IPS DF 6.9 (cell line): ENCODE data around the gene BCAN.

Source experiments
- DNase-seq: peaks from one replicate; pipeline ENCODE4 v3.0.0-alpha.2; 2013; ENCODE audit warnings: low read depth, low spot score
- H3K27ac ChIP-seq: one replicate; pipeline ENCODE4 v1.5.1; 2013; ENCODE audit warnings: low read length, control low read depth
- H3K27me3 ChIP-seq: 2 replicates; pipeline ENCODE4 v1.6.1; 2013; ENCODE audit warnings: mild to moderate bottlenecking, low read length; ENCODE audit not compliant: control insufficient read depth, insufficient read depth
- H3K36me3 ChIP-seq: 2 replicates; pipeline ENCODE4 v1.6.1; 2013; ENCODE audit warnings: low read length; ENCODE audit not compliant: control insufficient read depth, insufficient read depth
- H3K4me1 ChIP-seq: 2 replicates; pipeline ENCODE4 v1.6.1; 2013; ENCODE audit warnings: low read length; ENCODE audit not compliant: control insufficient read depth, insufficient read depth
- H3K4me3 ChIP-seq: 2 replicates; pipeline ENCODE4 v1.5.1; 2013; ENCODE audit warnings: mild to moderate bottlenecking, low read length
- H3K9me3 ChIP-seq: 2 replicates; pipeline ENCODE4 v1.6.1; 2013; ENCODE audit warnings: low read length, inconsistent platforms; ENCODE audit not compliant: control insufficient read depth, insufficient read depth
- WGBS: extraction: QIAGEN DNeasy Blood & Tissue Kit; methylation state at CpG from one replicate; pipeline ENCODE4 v1.1.7; 2013; ENCODE audit warnings: mixed read lengths, missing lambda C conversion rate; ENCODE audit not compliant: insufficient read length, insufficient coverage; 5-methylcytosine and 5-hydroxymethylcytosine counted together

The BCAN gene, protein sequence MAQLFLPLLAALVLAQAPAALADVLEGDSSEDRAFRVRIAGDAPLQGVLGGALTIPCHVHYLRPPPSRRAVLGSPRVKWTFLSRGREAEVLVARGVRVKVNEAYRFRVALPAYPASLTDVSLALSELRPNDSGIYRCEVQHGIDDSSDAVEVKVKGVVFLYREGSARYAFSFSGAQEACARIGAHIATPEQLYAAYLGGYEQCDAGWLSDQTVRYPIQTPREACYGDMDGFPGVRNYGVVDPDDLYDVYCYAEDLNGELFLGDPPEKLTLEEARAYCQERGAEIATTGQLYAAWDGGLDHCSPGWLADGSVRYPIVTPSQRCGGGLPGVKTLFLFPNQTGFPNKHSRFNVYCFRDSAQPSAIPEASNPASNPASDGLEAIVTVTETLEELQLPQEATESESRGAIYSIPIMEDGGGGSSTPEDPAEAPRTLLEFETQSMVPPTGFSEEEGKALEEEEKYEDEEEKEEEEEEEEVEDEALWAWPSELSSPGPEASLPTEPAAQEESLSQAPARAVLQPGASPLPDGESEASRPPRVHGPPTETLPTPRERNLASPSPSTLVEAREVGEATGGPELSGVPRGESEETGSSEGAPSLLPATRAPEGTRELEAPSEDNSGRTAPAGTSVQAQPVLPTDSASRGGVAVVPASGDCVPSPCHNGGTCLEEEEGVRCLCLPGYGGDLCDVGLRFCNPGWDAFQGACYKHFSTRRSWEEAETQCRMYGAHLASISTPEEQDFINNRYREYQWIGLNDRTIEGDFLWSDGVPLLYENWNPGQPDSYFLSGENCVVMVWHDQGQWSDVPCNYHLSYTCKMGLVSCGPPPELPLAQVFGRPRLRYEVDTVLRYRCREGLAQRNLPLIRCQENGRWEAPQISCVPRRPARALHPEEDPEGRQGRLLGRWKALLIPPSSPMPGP

GRCh38 chr1:156641761-156642264, at the start of gene BCAN:
BCAN (plus strand) TSS chr1:156642117; CDS start chr1:156646055, 3,938 bp downstream.
- Histone ChIP-seq H3K9me3 (no peaks in the 10 kb centered on the region), H3K27ac (no peak within 1 kb of the TSS), H3K36me3 (no peaks in the 10 kb centered on the region), H3K4me3 (peak within 1 kb of the TSS; percentile 38; the same call in 1 of the 2 replicates), H3K4me1 (0 out of 2 replicates have a peak, but pooled peaks cover 3% of the 10 kb centered on the region), H3K27me3 (peaks cover 17% of the 10 kb centered on the region; the same call in 1 of the 2 replicates)
- WGBS = no CpG with 5 or more reads among the region's 46 CpGs
- DNase-seq = no peak

- no peak for DNase-seq
- no CpG with 5 or more reads among the region's 16 CpGs for WGBS
- Histone ChIP-seq H3K27me3 (no peaks in the 10 kb centered on the region), H3K27ac (no peak overlapping the region), H3K9me3 (no peaks in the 10 kb centered on the region), H3K4me3 (peak overlapping the region; percentile 86), H3K4me1 (no peaks in the 10 kb centered on the region; the same call in 1 of the 2 replicates), H3K36me3 (peaks cover 32% of the 10 kb centered on the region)
These were observed 49.6 kb upstream of the BCAN start for GRCh38 chr1:156592158-156592909.

GRCh38 chr1:156592910-156593660, 48.8 kb upstream of the BCAN start:
- DNase-seq = no peak
- no peak overlapping the region for H3K27ac ChIP-seq
- no peaks in the 10 kb centered on the region; the same call in 1 of the 2 replicates for H3K4me1 ChIP-seq
- H3K4me3 ChIP-seq = no peak overlapping the region
- no peaks in the 10 kb centered on the region for H3K27me3 ChIP-seq
- peaks cover 38% of the 10 kb centered on the region for H3K36me3 ChIP-seq
- WGBS = no CpG with 5 or more reads among the region's 8 CpGs
- no peaks in the 10 kb centered on the region for H3K9me3 ChIP-seq

DNA sequence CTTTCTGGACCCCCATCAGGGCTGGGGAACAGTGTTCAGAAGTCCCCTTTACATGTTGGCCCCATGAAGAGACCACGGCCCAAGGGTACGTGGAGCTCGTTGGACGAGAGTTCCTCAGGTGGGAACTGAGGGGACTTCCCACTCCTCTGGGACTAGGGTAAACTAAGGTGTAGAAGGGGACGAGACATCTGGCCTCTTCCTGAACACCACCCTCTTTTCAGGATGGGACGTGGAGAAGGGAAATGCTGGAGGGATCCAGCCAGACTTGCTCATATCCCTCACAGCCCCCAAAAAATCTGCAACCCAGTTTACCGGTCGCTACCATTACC, 48.3 kb upstream of the BCAN start:
- no peak for DNase-seq
- Histone ChIP-seq H3K4me3 (no peak overlapping the region), H3K27me3 (no peaks in the 10 kb centered on the region), H3K27ac (no peak overlapping the region), H3K9me3 (no peaks in the 10 kb centered on the region), H3K4me1 (no peaks in the 10 kb centered on the region; the same call in 1 of the 2 replicates), H3K36me3 (peaks cover 42% of the 10 kb centered on the region)
- no CpG with 5 or more reads among the region's 8 CpGs for WGBS

DNA sequence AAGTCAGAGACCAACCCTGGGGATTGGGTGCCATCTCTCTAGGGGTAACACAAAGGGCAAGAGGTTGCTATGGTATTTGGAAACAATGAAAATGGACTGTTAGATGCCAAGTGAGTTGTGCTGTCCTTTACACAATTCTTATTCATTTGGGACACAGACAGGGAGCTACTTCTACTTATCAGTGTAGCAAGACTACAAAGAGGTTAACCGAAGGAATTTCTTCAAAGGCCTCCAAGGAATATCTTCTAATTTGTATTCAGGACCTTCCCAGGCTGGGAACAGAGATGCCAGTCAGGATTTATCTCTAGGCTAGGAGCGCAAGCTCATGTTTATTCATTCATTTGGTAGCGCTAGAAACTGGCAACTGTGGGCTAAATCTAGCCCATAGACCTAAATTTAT, 47.7 kb upstream of the BCAN start:
- DNase-seq = no peak
- Histone ChIP-seq H3K9me3 (no peaks in the 10 kb centered on the region), H3K27ac (no peak overlapping the region), H3K27me3 (no peaks in the 10 kb centered on the region), H3K36me3 (peaks cover 42% of the 10 kb centered on the region), H3K4me1 (no peaks in the 10 kb centered on the region; the same call in 1 of the 2 replicates), H3K4me3 (no peak overlapping the region)
- WGBS = no CpG with 5 or more reads among the region's 3 CpGs

- H3K9me3 ChIP-seq = no peaks in the 10 kb centered on the region
- no peak for DNase-seq
- peaks cover 42% of the 10 kb centered on the region for H3K36me3 ChIP-seq
- H3K27ac ChIP-seq = no peak overlapping the region
- H3K4me1 ChIP-seq = no peaks in the 10 kb centered on the region; the same call in 1 of the 2 replicates
- no CpG with 5 or more reads among the region's 2 CpGs for WGBS
- H3K27me3 ChIP-seq = no peaks in the 10 kb centered on the region
- H3K4me3 ChIP-seq = no peak overlapping the region
These were observed 46.9 kb upstream of the BCAN start for GRCh38 chr1:156595016-156595415.

- WGBS = no CpG with 5 or more reads among the region's 3 CpGs
These were observed 45.5 kb upstream of the BCAN start for GRCh38 chr1:156596426-156596825.

GRCh38 chr1:156598125-156598524, 43.8 kb upstream of the BCAN start:
- Histone ChIP-seq H3K27ac (no peak overlapping the region), H3K4me1 (no peaks in the 10 kb centered on the region), H3K27me3 (no peaks in the 10 kb centered on the region), H3K9me3 (no peaks in the 10 kb centered on the region), H3K36me3 (peaks cover 40% of the 10 kb centered on the region), H3K4me3 (no peak overlapping the region)
- no peak for DNase-seq
- no CpG with 5 or more reads among the region's 5 CpGs for WGBS

More at GRCh38 chr1:156596426-156596825, 45.5 kb upstream of the BCAN start:
- H3K4me1 ChIP-seq = no peaks in the 10 kb centered on the region
- no peak overlapping the region for H3K27ac ChIP-seq
- H3K27me3 ChIP-seq = no peaks in the 10 kb centered on the region
- no peak overlapping the region for H3K4me3 ChIP-seq
- H3K9me3 ChIP-seq = no peaks in the 10 kb centered on the region
- DNase-seq = no peak
- peaks cover 42% of the 10 kb centered on the region for H3K36me3 ChIP-seq

DNA sequence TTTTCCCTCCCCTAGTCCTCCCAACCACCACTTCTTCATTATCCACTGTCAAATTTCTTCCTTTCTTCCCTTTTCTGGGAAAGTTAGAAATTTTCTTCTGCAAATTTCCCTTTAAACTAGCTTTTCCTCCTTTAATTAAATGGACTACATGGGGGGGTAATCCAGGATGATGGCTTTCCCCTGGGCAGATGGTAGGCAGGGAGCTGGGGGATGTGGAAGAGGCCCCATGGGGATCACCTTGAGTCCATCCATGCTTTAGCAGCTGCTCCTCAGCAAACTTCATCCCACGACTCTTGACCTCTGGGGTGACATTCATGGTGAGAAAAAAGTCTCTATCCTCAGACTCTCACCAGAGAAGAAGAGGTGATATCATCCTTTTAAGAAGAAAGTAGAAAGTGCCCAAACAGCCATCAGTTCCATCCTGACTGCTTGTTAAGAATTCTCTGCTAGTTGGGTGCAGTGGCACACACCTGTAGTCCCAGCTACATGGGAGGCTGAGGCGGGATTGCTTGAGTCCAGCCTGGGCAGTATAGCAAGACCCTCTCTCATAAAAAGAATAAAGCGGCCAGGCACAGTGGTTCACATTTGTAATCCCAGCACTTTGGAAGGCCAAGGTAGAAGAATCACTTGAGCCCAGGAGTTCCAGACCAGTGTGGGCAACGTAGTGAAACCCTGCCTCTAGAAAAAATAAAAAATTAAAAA, 43.0 kb upstream of the BCAN start:
- no peak for DNase-seq
- Histone ChIP-seq H3K9me3 (no peaks in the 10 kb centered on the region), H3K4me1 (no peaks in the 10 kb centered on the region), H3K27me3 (no peaks in the 10 kb centered on the region), H3K27ac (no peak overlapping the region), H3K4me3 (no peak overlapping the region), H3K36me3 (peaks cover 37% of the 10 kb centered on the region)
- no CpG with 5 or more reads among the region's 4 CpGs for WGBS
